ENCODE results near the gene CLEC1A. TPM values are rescaled to one million over a fixed set of nuclear protein-coding genes. Genes with fewer than 3 reads are reported as not detected.

CLEC1A gene
- total and polyA plus RNA-seq, 2 donors (not counting 1 experiment from before 2014, with no cell fraction given): 0.08 TPM; not detected in 1

- Histone ChIP-seq H3K79me2 (ENCODE audit: control insufficient read depth, insufficient read depth, low read length) (no peaks in the 10 kb centered on the region), H4K20me1 (ENCODE audit: control insufficient read depth, extremely low read depth, insufficient read depth, low read length) (no peaks in the 10 kb centered on the region), H3K4me1 (ENCODE audit: control insufficient read depth, extremely low read depth, insufficient read depth, low read length) (no peaks in the 10 kb centered on the region), H3K4me2 (ENCODE audit: extremely low read depth, insufficient read depth, low read length) (no peak overlapping the region), H3K27me3 (ENCODE audit: control insufficient read depth, insufficient read depth, low read length) (no peaks in the 10 kb centered on the region), H3K27ac (ENCODE audit: insufficient read depth, low read length) (no peak overlapping the region), H3K36me3 (ENCODE audit: control insufficient read depth, insufficient read depth, low read length) (no peaks in the 10 kb centered on the region), H3K9me3 (ENCODE audit: control insufficient read depth, insufficient read depth, low read depth, low read length) (no peaks in the 10 kb centered on the region), H3K4me3 (replicated peaks in 1 of 4; ENCODE audit: control extremely low read depth in 1 of 4, insufficient read depth in 1 of 4, low read depth in 3 of 4, low read length in 4 of 4) (no peak overlapping the region), H2AFZ (ENCODE audit: low read length) (no peak overlapping the region), H3K9ac (ENCODE audit: insufficient read depth, low read length) (no peak overlapping the region)
- no peak for TF ChIP-seq EZH2 (IDR thresholded peaks at IDR 0.05; ENCODE audit: low read length, missing control alignments)
- TF ChIP-seq, protein P1, sequence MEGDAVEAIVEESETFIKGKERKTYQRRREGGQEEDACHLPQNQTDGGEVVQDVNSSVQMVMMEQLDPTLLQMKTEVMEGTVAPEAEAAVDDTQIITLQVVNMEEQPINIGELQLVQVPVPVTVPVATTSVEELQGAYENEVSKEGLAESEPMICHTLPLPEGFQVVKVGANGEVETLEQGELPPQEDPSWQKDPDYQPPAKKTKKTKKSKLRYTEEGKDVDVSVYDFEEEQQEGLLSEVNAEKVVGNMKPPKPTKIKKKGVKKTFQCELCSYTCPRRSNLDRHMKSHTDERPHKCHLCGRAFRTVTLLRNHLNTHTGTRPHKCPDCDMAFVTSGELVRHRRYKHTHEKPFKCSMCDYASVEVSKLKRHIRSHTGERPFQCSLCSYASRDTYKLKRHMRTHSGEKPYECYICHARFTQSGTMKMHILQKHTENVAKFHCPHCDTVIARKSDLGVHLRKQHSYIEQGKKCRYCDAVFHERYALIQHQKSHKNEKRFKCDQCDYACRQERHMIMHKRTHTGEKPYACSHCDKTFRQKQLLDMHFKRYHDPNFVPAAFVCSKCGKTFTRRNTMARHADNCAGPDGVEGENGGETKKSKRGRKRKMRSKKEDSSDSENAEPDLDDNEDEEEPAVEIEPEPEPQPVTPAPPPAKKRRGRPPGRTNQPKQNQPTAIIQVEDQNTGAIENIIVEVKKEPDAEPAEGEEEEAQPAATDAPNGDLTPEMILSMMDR (conservative IDR thresholded peaks at IDR 0.05 in 1 of 2, IDR thresholded peaks at IDR 0.05 in 1 of 2; ENCODE audit: low read depth in 1 of 2, low read length in 2 of 2): no peak
- DNase-seq (ENCODE audit: low read depth in 2 of 2): no peak
These were observed 46.4 kb downstream of the CLEC1A start for GRCh38 chr12:10052193-10052913.

- H3K36me3 ChIP-seq (ENCODE audit: control insufficient read depth, insufficient read depth, low read length): no peaks in the 10 kb centered on the region
- no peak overlapping the region for H2AFZ ChIP-seq (ENCODE audit: low read length)
- no peaks in the 10 kb centered on the region for H3K27me3 ChIP-seq (ENCODE audit: control insufficient read depth, insufficient read depth, low read length)
- no peak overlapping the region for H3K9ac ChIP-seq (ENCODE audit: insufficient read depth, low read length)
- no peaks in the 10 kb centered on the region for H3K9me3 ChIP-seq (ENCODE audit: control insufficient read depth, insufficient read depth, low read depth, low read length)
- H3K27ac ChIP-seq (ENCODE audit: insufficient read depth, low read length): no peak overlapping the region
- no peak for DNase-seq (ENCODE audit: low read depth in 2 of 2)
- no peaks in the 10 kb centered on the region for H3K79me2 ChIP-seq (ENCODE audit: control insufficient read depth, insufficient read depth, low read length)
- H4K20me1 ChIP-seq (ENCODE audit: control insufficient read depth, extremely low read depth, insufficient read depth, low read length): no peaks in the 10 kb centered on the region
- no peak overlapping the region for H3K4me2 ChIP-seq (ENCODE audit: extremely low read depth, insufficient read depth, low read length)
- TF ChIP-seq, protein P1 (conservative IDR thresholded peaks at IDR 0.05 in 1 of 2, IDR thresholded peaks at IDR 0.05 in 1 of 2; ENCODE audit: low read depth in 1 of 2, low read length in 2 of 2): no peak
- no peak for TF ChIP-seq EZH2 (IDR thresholded peaks at IDR 0.05; ENCODE audit: low read length, missing control alignments)
- no peaks in the 10 kb centered on the region for H3K4me1 ChIP-seq (ENCODE audit: control insufficient read depth, extremely low read depth, insufficient read depth, low read length)
- H3K4me3 ChIP-seq (replicated peaks in 1 of 4; ENCODE audit: control extremely low read depth in 1 of 4, insufficient read depth in 1 of 4, low read depth in 3 of 4, low read length in 4 of 4): no peak overlapping the region
These were observed 50.3 kb downstream of the CLEC1A start for GRCh38 chr12:10048526-10048925.

DNA sequence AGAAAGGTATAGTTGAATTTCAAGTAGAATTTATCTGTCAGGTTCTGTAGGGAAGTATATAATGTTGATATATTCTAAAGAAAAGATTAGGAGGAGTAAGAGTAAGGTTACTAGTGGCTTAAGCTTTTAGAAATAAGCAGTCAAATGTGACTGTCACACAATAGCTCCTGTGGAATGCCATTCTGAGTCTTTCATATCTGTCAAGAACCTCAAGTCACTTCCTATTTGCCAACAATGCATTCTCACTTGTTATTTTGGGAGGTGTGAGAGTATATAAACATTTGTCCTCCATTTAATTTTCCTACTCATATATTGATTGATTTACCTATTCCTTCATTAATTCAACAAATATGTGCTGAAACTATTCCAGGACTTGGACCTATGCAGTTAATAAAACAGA lies 56.6 kb downstream of the CLEC1A start:
- Histone ChIP-seq H3K9me3 (ENCODE audit: control insufficient read depth, insufficient read depth, low read depth, low read length) (no peaks in the 10 kb centered on the region), H3K27ac (ENCODE audit: insufficient read depth, low read length) (no peak overlapping the region), H3K9ac (ENCODE audit: insufficient read depth, low read length) (no peak overlapping the region), H3K79me2 (ENCODE audit: control insufficient read depth, insufficient read depth, low read length) (no peaks in the 10 kb centered on the region), H3K36me3 (ENCODE audit: control insufficient read depth, insufficient read depth, low read length) (no peaks in the 10 kb centered on the region), H3K4me2 (ENCODE audit: extremely low read depth, insufficient read depth, low read length) (no peak overlapping the region), H3K4me3 (replicated peaks in 1 of 4; ENCODE audit: control extremely low read depth in 1 of 4, insufficient read depth in 1 of 4, low read depth in 3 of 4, low read length in 4 of 4) (no peak overlapping the region), H4K20me1 (ENCODE audit: control insufficient read depth, extremely low read depth, insufficient read depth, low read length) (no peaks in the 10 kb centered on the region), H3K27me3 (ENCODE audit: control insufficient read depth, insufficient read depth, low read length) (no peaks in the 10 kb centered on the region), H2AFZ (ENCODE audit: low read length) (no peak overlapping the region), H3K4me1 (ENCODE audit: control insufficient read depth, extremely low read depth, insufficient read depth, low read length) (no peaks in the 10 kb centered on the region)
- TF ChIP-seq, protein P1 (conservative IDR thresholded peaks at IDR 0.05 in 1 of 2, IDR thresholded peaks at IDR 0.05 in 1 of 2; ENCODE audit: low read depth in 1 of 2, low read length in 2 of 2): no peak
- no peak for TF ChIP-seq EZH2 (IDR thresholded peaks at IDR 0.05; ENCODE audit: low read length, missing control alignments)
- no peak for DNase-seq (ENCODE audit: low read depth in 2 of 2)
